Duodenal mucosa (tissue), 2 donors: ENCODE results near the gene FAM149A.

Source experiments
- H3K27ac ChIP-seq: one replicate; pipeline ENCODE4 v1.7.0; 2013; ENCODE audit warnings: low read depth, low read length
- H3K27me3 ChIP-seq, 2 donors: one replicate each; pipeline ENCODE4 v1.7.0; 2013; ENCODE audit warnings: low read length in 2 of 2, control low read depth in 1 of 2; ENCODE audit not compliant: insufficient read depth in 2 of 2, control insufficient read depth in 1 of 2
- H3K36me3 ChIP-seq, 2 donors: one replicate each; pipeline ENCODE4 v1.7.0; 2013; ENCODE audit warnings: low read length in 2 of 2, control low read depth in 1 of 2; ENCODE audit not compliant: insufficient read depth in 2 of 2, control insufficient read depth in 1 of 2
- H3K4me1 ChIP-seq, 2 donors: one replicate each; pipeline ENCODE4 v1.7.0; 2013; ENCODE audit warnings: low read length in 2 of 2, control low read depth in 1 of 2; ENCODE audit not compliant: insufficient read depth in 2 of 2, control insufficient read depth in 1 of 2
- H3K4me3 ChIP-seq, 2 donors: one replicate each; pipeline ENCODE4 v1.7.0; 2013; ENCODE audit warnings: low read length in 2 of 2, low read depth in 1 of 2
- H3K9ac ChIP-seq, 2 donors: one replicate each; pipeline ENCODE4 v1.7.0; 2013; ENCODE audit warnings: low read length in 2 of 2, low read depth in 1 of 2
- H3K9me3 ChIP-seq, 2 donors: one replicate each; pipeline ENCODE4 v1.7.0; 2013; ENCODE audit warnings: low read length in 2 of 2, control low read depth in 1 of 2; ENCODE audit not compliant: control insufficient read depth in 1 of 2

The FAM149A gene

DNA sequence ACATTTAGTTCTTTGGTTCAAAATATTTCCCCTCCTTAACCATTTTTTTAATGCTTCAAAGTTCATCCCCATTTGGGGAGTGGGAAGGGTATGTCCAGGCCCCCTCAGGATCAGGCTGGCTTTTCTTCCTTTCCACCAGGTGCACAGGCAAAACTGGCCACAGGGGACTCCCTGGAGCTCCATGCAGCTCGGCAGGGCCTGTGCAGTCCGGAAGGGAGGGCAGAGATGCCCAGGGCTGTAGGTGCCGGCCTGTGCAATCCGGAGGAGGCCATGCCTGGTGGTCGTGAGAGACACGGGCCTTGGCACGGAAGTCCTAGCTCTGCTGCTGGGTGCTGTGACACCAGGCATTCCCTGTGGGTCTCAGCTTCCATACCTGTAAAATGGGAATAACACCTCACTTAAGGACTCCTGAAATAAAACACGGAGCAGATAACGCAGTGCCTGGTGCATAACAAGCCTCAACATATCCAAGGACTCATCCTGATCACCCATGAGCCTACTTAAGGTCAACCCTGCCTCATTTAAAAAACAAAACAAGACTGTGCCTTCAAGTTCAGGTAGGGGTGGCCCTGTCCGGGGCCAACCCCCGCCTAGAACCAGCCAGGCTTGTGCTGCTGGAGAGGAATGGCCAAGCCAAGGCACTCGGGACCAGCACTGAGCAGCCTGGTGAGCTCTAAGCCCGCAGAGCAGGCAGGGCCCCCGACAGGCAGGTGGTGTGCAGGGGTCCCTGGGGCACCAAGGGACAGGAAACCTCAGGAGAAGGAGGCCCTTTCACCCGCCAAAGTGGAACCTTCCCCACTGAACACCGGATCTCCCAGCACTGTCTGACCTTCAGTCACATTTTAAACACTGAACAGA, 65.7 kb downstream of the FAM149A start:
- Histone ChIP-seq H3K9ac (no peak overlapping the region), H3K4me1 (no peaks in the 10 kb centered on the region), H3K9me3 (no peaks in the 10 kb centered on the region), H3K4me3 (no peak overlapping the region), H3K36me3 (no peaks in the 10 kb centered on the region), H3K27ac (no peak overlapping the region), H3K27me3 (no peaks in the 10 kb centered on the region)

DNA sequence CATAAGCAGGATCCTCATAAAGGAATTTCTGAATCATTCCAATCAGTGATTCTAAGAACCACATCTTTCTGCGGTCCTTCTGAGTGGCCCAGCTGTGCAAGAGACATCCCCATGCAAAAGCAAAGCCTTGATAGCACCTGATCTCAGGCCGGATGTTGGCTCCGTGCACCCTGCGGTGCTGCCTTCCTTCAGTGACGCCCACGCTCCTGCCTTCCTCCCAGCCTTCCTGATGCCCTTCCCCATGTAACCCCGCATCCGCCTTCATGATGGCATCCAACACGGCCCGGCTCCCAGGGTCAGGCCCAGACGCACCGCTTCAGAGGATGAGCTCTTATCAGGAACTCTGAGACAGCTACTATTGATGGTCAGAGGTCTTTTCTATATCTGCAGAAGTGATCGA, 66.5 kb downstream of the FAM149A start:
- Histone ChIP-seq H3K36me3 (no peaks in the 10 kb centered on the region), H3K9ac (no peak overlapping the region), H3K4me1 (no peaks in the 10 kb centered on the region), H3K4me3 (no peak overlapping the region), H3K9me3 (no peaks in the 10 kb centered on the region), H3K27me3 (no peaks in the 10 kb centered on the region), H3K27ac (no peak overlapping the region)

DNA sequence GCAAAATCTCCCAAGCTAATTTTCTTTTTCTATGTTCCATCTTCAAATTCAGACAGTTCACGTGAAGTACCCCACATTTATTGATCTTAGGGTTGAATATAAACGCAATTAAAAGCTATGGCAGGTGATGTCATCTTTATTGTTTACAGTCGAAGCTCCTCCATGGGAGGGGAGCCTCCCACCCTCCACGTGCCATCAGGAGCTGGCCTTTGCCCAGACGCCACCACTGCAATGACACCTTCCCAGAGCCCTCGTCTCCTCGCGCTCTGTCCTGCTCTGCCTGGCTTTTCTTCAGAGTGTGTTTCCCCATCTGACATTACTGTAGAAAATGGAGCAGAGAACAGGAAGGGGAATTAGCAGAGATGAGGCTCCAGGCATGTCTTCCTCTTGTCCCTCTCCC, 68.0 kb downstream of the FAM149A start:
- no peak overlapping the region for H3K9ac ChIP-seq
- no peak overlapping the region for H3K4me3 ChIP-seq
- no peak overlapping the region for H3K27ac ChIP-seq
- H3K36me3 ChIP-seq: no peaks in the 10 kb centered on the region
- no peaks in the 10 kb centered on the region for H3K27me3 ChIP-seq
- no peaks in the 10 kb centered on the region for H3K9me3 ChIP-seq
- H3K4me1 ChIP-seq: no peaks in the 10 kb centered on the region

DNA sequence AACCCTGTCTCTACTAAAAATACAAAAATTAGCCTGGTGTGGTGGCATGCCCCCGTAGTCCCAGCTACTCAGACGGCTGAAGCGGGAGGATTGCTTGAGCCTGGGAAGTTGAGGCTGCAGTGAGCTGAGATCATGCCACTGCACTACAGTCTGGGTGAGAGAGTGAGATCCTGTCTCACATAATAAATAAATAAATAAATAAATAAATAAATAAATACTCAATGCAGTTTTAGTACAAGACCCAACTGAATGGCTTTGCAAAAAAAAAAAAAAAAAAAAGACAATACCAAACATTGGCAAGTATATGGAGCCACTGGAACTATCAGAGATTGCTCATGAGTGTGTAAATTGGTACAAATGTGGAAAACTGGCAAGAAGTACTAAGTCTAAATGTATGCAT, 83.6 kb downstream of the FAM149A start:
- H3K27ac ChIP-seq: no peak overlapping the region
- H3K4me1 ChIP-seq: peaks cover 17 to 20% of the 10 kb centered on the region in 2 donors
- H3K9me3 ChIP-seq: no peaks in the 10 kb centered on the region
- H3K36me3 ChIP-seq: no peaks in the 10 kb centered on the region
- no peak overlapping the region for H3K9ac ChIP-seq
- H3K4me3 ChIP-seq: no peak overlapping the region
- no peaks in the 10 kb centered on the region for H3K27me3 ChIP-seq

DNA sequence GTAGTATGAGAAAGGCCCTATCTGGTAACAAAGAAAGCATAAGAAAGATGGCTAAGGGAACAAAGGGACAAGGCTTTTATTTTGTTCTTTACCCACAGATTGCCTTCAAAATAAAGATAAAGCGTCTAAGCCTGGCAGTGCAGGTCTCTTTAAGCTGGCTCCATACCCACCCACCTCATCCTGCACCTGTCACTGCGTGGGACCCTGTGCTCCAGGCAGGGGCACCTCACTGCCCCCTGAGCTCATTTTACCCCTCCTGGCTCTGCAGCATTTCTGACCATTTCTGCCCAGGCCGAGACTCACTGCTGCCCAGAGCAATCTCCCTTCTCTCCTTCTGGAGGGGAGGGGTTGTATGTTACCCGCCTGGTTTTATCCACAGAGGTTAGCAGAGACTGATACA, 85.2 kb downstream of the FAM149A start:
- peak overlapping the region; percentile 83 to 89 for H3K9ac ChIP-seq
- H3K27ac ChIP-seq: no peak overlapping the region
- H3K4me3 ChIP-seq: peak overlapping the region; percentile 43 to 93
- H3K4me1 ChIP-seq: peaks cover 22 to 23% of the 10 kb centered on the region in 2 donors
- no peaks in the 10 kb centered on the region for H3K27me3 ChIP-seq
- H3K9me3 ChIP-seq: no peaks in the 10 kb centered on the region
- no peaks in the 10 kb centered on the region for H3K36me3 ChIP-seq

DNA sequence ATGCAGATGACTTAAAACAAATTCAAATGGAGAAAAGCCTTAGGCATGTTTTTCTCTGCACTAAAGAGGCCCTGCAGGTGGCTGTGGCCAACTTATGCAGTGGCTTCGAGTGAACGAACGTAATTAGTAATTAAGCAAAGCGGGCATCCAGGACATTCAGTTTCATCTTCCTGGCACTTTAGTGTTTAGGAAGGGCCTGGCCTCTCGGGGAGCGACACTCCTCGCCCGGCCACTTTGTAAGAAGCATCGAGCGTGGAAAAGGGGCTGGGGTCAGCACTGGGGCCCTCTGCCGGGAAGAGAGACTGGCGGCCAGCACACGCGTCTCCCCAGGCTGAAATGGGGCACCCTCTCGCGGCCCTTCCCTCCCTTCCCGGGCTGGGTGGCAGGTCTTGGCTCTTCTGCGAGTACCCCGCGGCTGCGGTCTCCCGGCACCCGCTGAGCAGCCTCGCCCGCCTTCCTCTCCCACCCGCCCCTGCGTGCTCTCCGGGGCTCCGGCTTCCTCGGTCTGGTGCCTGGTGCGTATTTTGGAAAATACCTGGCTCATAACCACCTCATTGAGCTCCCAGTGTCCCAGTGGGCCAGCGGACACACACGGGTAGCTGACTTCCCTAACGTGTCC, 86.2 kb downstream of the FAM149A start:
- peaks cover 22 to 23% of the 10 kb centered on the region in 2 donors for H3K4me1 ChIP-seq
- H3K36me3 ChIP-seq: peaks cover 0 to 4% of the 10 kb centered on the region in 2 donors
- no peaks in the 10 kb centered on the region for H3K27me3 ChIP-seq
- no peaks in the 10 kb centered on the region for H3K9me3 ChIP-seq
- H3K27ac ChIP-seq: peak overlapping the region; percentile 98
- H3K9ac ChIP-seq: peak overlapping the region; percentile 83 to 89
- H3K4me3 ChIP-seq: peak overlapping the region; percentile 93

DNA sequence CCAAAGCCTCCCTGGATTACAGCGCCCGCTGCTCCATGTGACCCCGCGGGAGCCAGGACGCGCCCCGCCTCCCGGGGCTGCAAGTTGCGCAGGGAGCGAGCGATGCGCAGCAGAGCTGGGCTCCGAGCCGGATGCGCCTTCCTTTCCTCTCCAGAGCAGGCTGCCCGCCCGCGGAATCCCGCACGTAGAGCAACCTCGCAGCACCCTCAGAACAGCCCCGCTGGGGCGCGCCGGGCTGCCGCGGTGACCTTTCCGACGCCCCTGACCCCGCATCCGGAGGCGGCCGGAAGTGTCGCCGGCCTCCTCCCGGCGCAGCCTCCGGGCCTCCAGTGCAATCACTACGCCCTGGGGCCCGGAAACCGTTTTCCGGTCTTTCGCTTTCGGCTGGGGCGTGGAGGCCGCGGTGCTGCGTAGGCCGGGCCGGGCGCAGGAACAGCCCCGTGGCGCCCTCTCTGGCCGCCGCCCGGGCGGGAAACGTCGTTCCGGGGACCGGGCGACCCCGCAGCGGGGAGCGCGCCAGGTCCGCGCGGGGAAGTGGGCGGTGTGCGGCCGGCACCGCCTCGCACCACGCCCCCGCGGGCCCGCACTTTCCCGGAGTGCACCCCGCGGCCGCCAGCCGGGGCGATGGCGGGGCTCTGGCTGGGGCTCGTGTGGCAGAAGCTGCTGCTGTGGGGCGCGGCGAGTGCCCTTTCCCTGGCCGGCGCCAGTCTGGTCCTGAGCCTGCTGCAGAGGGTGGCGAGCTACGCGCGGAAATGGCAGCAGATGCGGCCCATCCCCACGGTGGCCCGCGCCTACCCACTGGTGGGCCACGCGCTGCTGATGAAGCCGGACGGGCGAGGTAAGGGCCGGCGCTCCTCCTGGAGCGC, 86.9 kb downstream of the FAM149A start, which contains the start of gene CYP4V2:
Gene CYP4V2 (plus strand): TSS at position 368 of the 866 bp plus-strand sequence. CDS start 257 bp downstream, at position 625.
- peak within 1 kb of the TSS; percentile 93 for H3K4me3 ChIP-seq
- peaks cover 4 to 5% of the 10 kb centered on the region in 2 donors for H3K36me3 ChIP-seq
- no peaks in the 10 kb centered on the region for H3K9me3 ChIP-seq
- peak within 1 kb of the TSS; percentile 98 for H3K27ac ChIP-seq
- no peaks in the 10 kb centered on the region for H3K27me3 ChIP-seq
- H3K4me1 ChIP-seq: peaks cover 22 to 23% of the 10 kb centered on the region in 2 donors
- H3K9ac ChIP-seq: peak within 1 kb of the TSS; percentile 89 to 95

DNA sequence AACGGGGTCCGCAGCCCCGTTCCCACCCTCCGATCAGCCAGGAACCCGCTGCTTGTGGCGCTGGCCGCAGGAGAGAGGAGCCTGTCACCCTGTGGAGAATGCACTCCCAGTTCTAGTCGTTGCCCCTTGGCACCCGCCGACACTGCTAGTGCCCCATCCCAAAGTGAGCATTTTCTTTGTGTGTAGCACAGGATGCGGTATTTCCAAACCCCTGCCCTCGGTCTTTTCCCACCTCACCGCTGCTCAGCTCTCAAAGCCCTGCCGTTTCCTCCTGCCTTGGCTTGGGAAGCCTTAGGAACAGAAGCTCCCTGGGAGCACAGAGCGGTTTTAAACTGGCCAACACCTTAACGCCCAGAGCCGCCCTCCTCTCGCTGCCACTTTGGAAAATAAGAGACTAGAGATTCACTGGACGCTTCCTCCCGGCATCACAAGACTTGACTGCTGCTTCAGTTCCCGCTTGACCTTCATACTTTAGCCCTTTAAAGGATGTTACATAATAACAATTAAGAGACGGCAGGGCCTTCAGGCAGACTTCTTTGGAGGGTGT, 87.6 kb downstream of the FAM149A start:
- Histone ChIP-seq H3K27me3 (no peaks in the 10 kb centered on the region), H3K9ac (peak overlapping the region; percentile 89 to 95), H3K27ac (peak overlapping the region; percentile 98), H3K4me3 (peak overlapping the region; percentile 93), H3K4me1 (peaks cover 22 to 23% of the 10 kb centered on the region in 2 donors), H3K36me3 (peaks cover 4 to 8% of the 10 kb centered on the region in 2 donors), H3K9me3 (no peaks in the 10 kb centered on the region)

DNA sequence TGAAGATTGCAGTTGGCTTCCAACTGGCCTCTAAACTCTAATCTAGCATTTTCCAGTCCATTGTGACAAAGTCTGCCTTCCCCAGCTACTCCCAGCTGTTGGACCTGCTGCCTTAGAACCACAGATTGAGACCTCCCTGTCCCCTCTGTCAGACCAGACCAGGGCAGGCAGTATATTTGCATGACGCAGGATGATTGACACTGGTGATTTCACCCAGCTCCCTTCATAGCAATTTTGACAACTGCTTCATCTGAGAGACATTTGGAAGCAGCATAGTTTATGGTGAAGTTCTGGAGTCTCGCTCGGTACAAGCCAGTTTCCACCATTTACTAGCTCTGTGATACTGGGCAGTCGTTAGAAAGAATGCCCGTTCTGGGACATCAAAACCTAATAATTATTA, 89.3 kb downstream of the FAM149A start:
- Histone ChIP-seq H3K4me3 (no peak overlapping the region), H3K27me3 (no peaks in the 10 kb centered on the region), H3K27ac (no peak overlapping the region), H3K9me3 (no peaks in the 10 kb centered on the region), H3K4me1 (peaks cover 22 to 23% of the 10 kb centered on the region in 2 donors), H3K36me3 (peaks cover 8 to 10% of the 10 kb centered on the region in 2 donors), H3K9ac (no peak overlapping the region)
